HG03571 (cell line): ENCODE results near the gene NOVA1.

Experiments
- ATAC-seq: cut with Tn5 transposase; IDR thresholded peaks from one replicate; pipeline ENCODE4 v1.9.1; 2021; ENCODE audit not compliant: unreplicated experiment

NOVA1 gene

DNA sequence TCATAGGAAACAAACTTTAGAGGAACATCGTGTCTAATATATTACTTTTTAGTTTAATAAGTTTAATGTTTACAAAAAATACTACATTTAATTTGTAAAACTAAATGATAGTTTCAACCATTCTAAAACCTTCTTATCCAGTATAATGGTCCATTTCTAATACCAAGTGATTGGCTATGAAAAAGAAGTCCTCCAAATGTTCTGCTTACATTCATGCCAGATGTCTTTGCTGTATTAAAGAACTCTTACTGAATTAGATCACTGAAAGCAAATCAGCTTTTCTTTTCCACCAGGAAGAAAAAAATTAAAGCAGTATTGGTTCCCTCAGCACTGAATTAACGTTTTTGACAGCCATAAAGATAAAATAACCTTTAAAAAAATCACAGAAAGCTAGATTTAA lies 3.7 kb downstream of the NOVA1 start:
- ATAC-seq = no peak

DNA sequence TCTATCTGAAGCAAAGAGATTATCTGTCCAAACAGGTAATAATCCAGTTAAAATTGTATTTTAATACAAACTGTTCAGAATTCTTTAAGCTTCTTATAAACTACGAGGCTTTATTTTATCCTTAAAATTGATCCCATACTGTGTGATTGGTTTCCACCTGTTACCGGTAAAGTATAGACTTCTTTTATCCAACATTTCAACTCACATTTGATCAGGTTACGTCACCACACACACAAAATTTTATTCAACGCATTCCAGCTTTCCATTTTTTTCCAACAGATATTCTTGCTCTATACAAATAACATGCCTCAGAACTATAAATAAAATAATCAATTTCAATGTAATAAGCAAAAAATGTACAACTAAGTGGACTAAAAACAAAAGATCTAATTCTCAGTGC lies 4.5 kb downstream of the NOVA1 start:
- no peak for ATAC-seq

GRCh38 chr14:26589925-26590324 lies 7.9 kb downstream of the NOVA1 start:
- no peak for ATAC-seq

DNA sequence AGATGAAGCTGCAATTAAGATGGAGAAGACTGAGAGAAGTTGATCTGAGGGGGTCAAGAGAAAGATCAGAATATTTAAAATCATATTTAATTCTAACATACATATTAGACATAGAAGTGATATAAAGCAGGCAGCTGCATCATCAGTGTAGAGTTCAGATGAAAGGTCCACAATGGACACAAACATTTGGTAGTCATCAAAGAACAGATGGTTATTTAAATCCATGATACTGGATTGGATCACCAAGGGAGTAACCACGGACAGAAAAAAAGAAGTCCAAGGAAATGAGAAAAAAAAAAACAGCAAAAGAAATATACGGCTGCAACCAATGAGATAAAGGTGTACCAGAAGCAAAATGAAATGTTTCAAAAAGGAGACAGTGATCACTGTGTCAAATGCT lies 20.1 kb downstream of the NOVA1 start:
- no peak for ATAC-seq

DNA sequence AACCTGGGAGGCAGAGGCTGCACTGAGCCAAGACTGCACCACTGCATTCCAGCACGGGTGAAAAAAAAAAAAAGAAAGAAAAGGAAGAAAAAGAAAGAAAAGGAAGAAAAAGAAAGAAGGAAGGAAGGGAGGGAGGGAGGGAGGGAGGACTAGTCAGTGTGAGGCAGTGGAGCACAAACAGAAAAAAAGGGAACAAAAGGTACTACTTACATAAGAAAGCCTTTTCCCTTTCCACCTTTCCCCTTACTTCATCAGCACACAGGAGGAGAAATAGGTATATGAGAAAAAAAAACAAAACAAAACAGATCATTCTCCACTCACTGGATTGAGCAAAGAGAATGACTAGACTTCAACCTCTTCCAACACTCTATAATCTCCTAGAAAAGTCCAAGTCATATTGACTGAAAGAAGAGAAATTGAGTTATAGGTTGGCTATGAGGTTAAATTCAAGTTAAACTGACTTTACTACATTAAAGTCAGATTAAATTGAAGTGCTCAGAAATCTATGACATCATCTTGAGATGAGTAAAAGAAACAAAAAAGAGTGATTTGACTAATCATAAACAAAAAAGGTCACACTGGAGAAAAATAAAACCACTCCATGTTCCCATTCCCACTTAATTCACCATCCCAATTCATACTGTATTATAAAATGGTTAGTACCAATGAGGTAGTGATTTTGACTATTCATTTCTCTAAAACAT lies 43.6 kb downstream of the NOVA1 start:
- ATAC-seq = no peak

DNA sequence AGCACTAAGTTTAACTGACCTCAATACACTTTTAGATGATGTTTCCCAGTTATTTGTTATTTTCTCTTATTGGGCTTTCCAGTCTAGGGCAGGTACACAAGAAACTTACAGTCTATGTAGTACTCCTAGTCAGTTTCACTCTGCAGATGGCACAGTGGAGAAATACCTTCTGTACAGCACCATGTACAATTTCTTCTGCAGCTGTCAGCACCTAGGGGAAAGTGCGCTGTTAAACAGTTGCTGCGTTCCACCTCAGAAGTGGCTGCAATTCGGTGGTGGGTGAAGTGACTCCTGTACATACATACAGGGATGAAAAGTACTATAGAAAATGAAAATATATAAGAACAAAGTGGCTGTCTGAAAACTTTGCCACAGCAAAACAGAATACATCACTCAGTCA lies 48.3 kb downstream of the NOVA1 start:
- ATAC-seq = no peak

DNA sequence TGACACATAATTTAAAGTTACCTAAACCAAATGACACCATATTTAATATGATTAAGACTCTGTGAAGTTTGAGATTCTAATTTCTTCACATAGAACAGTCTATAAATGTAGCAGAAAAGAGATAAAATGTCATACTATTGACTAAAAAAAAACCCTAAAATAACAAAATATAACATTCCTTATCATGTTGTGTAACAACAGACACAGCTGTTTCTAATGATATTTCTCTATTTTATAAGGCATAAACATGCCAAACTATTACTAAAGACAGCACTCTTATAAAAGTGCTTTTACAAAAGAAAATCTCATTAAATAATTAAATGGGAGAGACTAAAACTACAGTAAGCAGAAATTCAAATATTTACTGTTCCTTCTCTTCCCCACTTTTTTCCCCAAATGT lies 49.4 kb downstream of the NOVA1 start:
- ATAC-seq = no peak

DNA sequence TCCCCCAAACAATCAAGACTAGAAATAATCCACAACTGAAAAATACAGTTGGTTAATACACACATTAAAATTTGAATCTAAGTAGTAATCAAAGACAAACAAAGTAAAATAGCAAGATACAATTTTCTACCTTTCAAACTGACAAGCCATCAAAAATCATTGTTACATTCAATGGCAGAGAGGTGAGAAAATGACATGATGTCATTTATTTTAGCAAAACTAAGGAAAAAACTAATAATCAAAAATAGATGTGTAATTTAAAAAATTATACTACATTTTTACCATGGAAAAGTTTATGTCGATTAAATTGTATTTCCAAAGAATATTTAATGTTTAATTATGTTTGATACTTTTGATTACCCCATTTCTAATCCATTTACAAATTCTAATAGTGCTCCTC lies 59.7 kb downstream of the NOVA1 start:
- ATAC-seq = no peak

DNA sequence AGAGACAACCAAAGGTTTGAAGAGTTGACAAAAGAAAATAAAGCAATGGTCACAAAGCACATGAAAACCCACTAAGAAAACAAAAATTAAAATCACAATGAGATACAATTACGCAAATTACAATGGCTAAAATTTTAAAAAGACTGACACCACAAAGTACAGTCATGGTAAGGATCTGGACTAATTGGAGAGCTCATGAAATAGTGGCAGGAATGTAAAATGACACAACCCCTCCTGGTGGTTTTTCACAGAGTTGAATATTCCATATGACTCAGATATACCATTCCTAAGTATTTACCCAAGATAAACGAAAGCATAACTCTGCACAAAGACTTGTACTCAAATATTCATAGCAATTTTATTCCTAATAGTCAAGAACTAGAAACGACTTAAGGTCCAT lies 65.9 kb downstream of the NOVA1 start:
- ATAC-seq = no peak

- no peak for ATAC-seq
These were observed 69.2 kb downstream of the NOVA1 start for GRCh38 chr14:26528415-26529182.

DNA sequence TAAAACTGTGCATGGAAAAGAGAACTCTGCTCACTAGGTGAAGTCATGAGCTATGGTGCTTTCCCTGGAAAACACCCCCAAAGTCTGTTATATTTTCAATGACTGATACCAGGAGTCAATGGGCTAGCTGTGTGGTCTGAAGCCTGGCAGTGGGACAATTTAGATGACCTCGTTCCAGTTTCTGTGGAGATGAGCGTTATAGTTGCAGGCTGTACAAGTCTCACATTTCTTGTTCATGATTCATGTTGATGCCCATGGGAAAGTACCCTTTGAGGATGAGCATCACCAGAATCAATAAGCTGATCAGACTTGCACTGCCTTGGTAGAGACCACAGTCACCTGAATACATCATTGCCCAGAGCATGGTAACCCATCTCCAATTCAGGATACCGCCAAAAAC lies 70.7 kb downstream of the NOVA1 start:
- ATAC-seq = no peak

DNA sequence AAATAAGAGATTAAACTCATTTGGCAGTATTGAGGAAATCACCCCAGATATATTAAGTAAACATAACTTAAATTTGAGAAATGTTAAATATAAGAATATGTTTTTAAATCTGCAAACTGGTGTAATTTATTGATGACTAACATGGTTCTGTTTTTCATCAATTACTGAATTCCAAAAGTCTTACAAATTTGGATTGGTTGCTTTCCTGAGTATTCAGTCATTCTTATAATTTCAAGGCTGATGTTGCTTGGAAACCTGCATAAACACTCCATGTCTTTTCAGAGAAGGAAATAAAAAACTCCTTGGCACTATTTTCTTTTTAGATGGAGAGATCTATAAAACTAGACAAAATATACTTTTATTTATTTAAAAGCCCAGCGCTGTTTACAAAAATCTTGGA lies 71.7 kb downstream of the NOVA1 start:
- no peak for ATAC-seq

DNA sequence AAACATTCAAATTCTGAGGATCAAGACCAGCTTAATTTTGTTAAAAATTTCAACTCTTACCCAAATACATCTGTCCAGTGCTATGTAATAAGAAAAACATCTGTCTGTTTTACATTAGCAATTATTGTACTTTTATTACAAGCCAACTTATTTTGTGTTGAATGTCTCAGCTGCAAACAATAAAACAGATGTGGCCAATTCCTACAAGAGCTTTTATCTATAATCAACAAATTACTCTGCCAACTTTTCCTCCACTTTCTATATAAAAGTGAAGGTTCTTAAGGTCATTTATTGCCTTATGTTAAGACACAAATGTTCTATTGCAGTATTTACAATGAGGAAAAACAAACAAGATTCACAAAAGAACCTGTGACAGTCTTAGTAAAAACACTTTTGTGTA lies 72.7 kb downstream of the NOVA1 start:
- no peak for ATAC-seq

GRCh38 chr14:26522967-26523366 lies 74.9 kb downstream of the NOVA1 start:
- ATAC-seq = no peak

GRCh38 chr14:26517771-26518170 lies 80.1 kb downstream of the NOVA1 start:
- ATAC-seq = no peak

DNA sequence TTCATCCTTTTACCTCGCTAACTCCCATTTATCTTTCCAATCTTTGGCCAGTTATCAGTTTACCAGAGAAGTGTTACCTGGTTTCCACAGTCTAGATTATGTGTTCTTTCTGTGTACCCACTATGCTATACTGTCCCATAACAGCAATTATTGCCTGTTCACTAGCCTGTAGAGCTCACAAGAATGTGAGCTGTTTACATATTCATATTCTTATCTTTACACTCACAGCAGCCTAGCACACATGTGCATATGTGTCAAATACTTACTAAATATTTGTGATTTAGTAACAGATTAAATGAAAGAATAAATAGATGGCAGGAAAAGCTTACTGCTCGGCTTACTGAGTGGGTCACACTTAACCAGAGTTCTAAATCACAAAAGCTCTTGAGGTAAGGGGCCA lies 97.8 kb downstream of the NOVA1 start:
- ATAC-seq = no peak

GRCh38 chr14:26499546-26499945 lies 98.3 kb downstream of the NOVA1 start:
- no peak for ATAC-seq

DNA sequence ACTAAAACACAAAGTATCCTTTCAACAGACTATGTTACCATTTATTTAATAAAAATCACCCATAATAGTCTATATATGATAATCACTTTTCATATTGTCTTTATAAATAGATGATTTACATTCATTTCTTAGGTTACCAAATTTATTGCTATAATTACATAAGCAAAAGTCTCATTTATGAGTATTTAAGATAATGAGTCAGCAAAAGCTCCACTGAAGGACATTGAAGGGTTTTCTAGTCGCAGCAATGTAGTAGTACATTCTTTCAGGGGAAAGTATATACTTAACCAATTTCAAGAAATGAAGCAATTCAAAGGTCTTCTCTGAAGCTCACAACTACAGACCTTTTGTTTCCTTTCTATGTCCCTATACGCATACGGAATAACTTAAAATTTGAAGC lies 110.9 kb downstream of the NOVA1 start:
- no peak for ATAC-seq

- ATAC-seq = no peak
These were observed 113.3 kb downstream of the NOVA1 start for GRCh38 chr14:26484562-26484961.

DNA sequence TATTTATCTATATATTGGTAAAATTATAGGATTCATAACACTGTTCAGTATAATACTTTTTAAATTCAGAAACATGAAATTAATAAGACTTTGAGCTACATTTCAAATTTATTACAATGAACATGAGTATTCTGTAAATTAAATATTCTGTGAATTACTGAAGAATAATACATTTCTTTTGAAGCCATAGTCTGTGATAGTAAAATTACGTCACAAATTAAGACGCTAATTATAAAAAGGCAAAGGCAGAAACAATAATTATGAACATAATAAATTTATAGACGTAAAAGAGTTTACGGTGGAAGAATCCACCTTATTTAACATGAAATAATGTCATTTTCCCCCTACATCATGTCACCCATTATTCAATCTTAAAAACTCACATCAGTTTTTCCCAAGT lies 118.9 kb downstream of the NOVA1 start:
- no peak for ATAC-seq

DNA sequence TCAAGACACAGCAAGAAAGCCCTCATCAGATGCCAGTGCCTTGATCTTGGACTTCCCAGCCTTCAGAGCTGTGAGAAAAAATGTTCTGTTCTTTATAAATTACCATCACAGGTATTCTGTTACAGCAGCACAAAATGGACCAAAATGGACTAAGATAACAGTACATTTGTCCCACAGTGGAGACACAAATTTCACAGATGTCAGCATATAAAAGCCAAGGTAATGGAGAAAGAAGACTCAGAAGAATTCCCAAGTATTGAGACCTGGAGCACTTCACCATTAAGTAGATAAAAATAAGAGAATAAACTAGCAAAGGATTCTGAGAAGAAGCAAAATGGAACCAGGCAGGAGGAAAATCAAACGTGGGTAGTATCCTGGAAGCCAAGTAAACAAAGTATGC lies 131.0 kb downstream of the NOVA1 start:
- no peak for ATAC-seq

GRCh38 chr14:26463136-26463535 lies 134.7 kb downstream of the NOVA1 start:
- no peak for ATAC-seq

GRCh38 chr14:26454105-26454504 lies 143.7 kb downstream of the NOVA1 start:
- ATAC-seq = no peak
